ENCODE results near the gene RENBP.

DNA sequence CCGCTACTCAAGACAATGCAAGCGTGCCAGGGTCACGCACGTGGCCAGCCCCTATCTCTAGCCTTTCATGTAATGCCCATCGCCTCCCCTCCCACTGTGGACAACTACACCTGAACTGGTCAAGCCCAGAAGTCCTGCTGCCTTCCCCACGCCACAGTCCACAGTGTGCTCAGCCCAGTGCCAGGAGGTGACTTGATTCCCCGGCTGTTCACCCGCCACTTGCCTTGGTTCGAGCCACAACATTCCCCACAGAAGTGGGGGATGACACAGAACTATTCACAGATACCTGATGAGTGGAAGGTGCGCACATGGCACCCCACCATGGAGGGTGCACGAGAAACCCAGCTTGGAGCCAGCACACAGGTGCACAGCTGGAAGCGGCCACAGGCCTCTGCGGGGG lies 25.2 kb downstream of the RENBP start:
- TF ChIP-seq, protein P1, sequence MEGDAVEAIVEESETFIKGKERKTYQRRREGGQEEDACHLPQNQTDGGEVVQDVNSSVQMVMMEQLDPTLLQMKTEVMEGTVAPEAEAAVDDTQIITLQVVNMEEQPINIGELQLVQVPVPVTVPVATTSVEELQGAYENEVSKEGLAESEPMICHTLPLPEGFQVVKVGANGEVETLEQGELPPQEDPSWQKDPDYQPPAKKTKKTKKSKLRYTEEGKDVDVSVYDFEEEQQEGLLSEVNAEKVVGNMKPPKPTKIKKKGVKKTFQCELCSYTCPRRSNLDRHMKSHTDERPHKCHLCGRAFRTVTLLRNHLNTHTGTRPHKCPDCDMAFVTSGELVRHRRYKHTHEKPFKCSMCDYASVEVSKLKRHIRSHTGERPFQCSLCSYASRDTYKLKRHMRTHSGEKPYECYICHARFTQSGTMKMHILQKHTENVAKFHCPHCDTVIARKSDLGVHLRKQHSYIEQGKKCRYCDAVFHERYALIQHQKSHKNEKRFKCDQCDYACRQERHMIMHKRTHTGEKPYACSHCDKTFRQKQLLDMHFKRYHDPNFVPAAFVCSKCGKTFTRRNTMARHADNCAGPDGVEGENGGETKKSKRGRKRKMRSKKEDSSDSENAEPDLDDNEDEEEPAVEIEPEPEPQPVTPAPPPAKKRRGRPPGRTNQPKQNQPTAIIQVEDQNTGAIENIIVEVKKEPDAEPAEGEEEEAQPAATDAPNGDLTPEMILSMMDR (IDR thresholded peaks at IDR 0.05; ENCODE audit: low read length): no peak
- no peak for TF ChIP-seq EZH2phosphoT487 (IDR thresholded peaks at IDR 0.05; ENCODE audit: low read length)

All from MM.1S (cell line).